Neural cell (in vitro differentiated cells): ENCODE results near the gene ZNF366. TPM values are rescaled to one million over a fixed set of nuclear protein-coding genes. Genes with fewer than 3 reads are reported as not detected.

Experiments
- H2AFZ ChIP-seq: fragments of 200-600, 300-800 bp; sonication (generic), shearing (Covaris generic); 2 replicates; pipeline ENCODE4 v1.6.0; 2014; ENCODE audit warnings: low read depth, mild to moderate bottlenecking, antibody characterized with exemption, low read length, moderate library complexity
- H3F3A ChIP-seq: fragments of 200-600 bp; shearing (Covaris generic); 2 replicates; pipeline ENCODE4 v1.6.1; 2016; ENCODE audit warnings: mild to moderate bottlenecking, moderate library complexity, mixed read lengths, antibody characterized with exemption, low read length; ENCODE audit not compliant: insufficient read depth, poor library complexity, severe bottlenecking
- H3K27ac ChIP-seq: fragments of 200-600, 300-800 bp; sonication (generic), shearing (Covaris generic); 2 replicates; pipeline ENCODE4 v1.5.1; 2014; ENCODE audit warnings: mild to moderate bottlenecking, low read length, moderate library complexity
- H3K27me3 ChIP-seq: fragments of 300-800, 200-600 bp; sonication (generic), shearing (Covaris generic); 2 replicates; pipeline ENCODE4 v1.6.0; 2014; ENCODE audit warnings: mild to moderate bottlenecking, low read depth, low read length, moderate library complexity; ENCODE audit not compliant: insufficient read depth
- H3K36me3 ChIP-seq: fragments of 300-800, 200-600 bp; sonication (generic), shearing (Covaris generic); 2 replicates; pipeline ENCODE4 v1.5.1; 2014; ENCODE audit warnings: mild to moderate bottlenecking, antibody characterized with exemption, low read length, moderate library complexity; ENCODE audit not compliant: insufficient read depth
- H3K4me2 ChIP-seq: fragments of 300-800, 200-600 bp; sonication (generic), shearing (Covaris generic); 2 replicates; pipeline ENCODE4 v1.6.0; 2014; ENCODE audit warnings: mild to moderate bottlenecking, low read length
- H3K4me3 ChIP-seq: fragments of 300-800, 200-600 bp; sonication (generic), shearing (Covaris generic); 2 replicates; pipeline ENCODE4 v1.5.1; 2014; ENCODE audit warnings: mild to moderate bottlenecking, low read length, moderate library complexity
- H3K79me2 ChIP-seq: fragments of 200-600 bp; shearing (Covaris generic); replicated peaks from 2 replicates; pipeline ENCODE4 v1.6.0; 2014; ENCODE audit warnings: mild to moderate bottlenecking, low read length, moderate library complexity; ENCODE audit not compliant: insufficient read depth
- H3K9ac ChIP-seq: fragments of 300-800, 200-600 bp; sonication (generic), shearing (Covaris generic); 2 replicates; pipeline ENCODE4 v1.6.1; 2016; ENCODE audit warnings: mild to moderate bottlenecking, low read length, mixed read lengths
- H3K9me2 ChIP-seq: fragments of 200-600 bp; shearing (Covaris generic); 2 replicates; pipeline ENCODE4 v1.6.1; 2016; ENCODE audit warnings: mild to moderate bottlenecking, low read length, mixed read lengths; ENCODE audit not compliant: insufficient read depth
- H3K9me3 ChIP-seq: fragments of 200-600, 300-800 bp; sonication (generic), shearing (Covaris generic); 2 replicates; pipeline ENCODE4 v1.6.1; 2016; ENCODE audit warnings: mild to moderate bottlenecking, mixed run types, low read length, moderate library complexity, mixed read lengths
- H4K20me1 ChIP-seq: fragments of 200-600 bp; shearing (Covaris generic); 2 replicates; pipeline ENCODE4 v1.6.1; 2016; ENCODE audit warnings: mild to moderate bottlenecking, mixed run types; ENCODE audit not compliant: insufficient read depth
- EP300 ChIP-seq: fragments of 450-650 bp; conservative IDR thresholded peaks from 2 replicates; pipeline ENCODE4 v1.6.1; 2014; ENCODE audit warnings: antibody characterized with exemption, mild to moderate bottlenecking, moderate library complexity; ENCODE audit not compliant: poor library complexity, severe bottlenecking
- EZH2 ChIP-seq: fragments of 200-600, 300-800 bp; shearing (Covaris generic), sonication (generic); IDR thresholded peaks from 2 replicates; pipeline ENCODE4 v1.6.1; 2014; ENCODE audit warnings: antibody characterized with exemption, low read length, borderline replicate concordance, mild to moderate bottlenecking; ENCODE audit not compliant: insufficient read depth, poor library complexity, severe bottlenecking
- MXI1 ChIP-seq: fragments of 450-650 bp; conservative IDR thresholded peaks from 2 replicates; pipeline ENCODE4 v1.6.1; 2014; ENCODE audit warnings: antibody characterized with exemption, mild to moderate bottlenecking; ENCODE audit not compliant: poor library complexity, severe bottlenecking
- POLR2AphosphoS5 ChIP-seq: IDR thresholded peaks from 2 replicates; pipeline ENCODE4 v1.6.1; 2012
- RAD21 ChIP-seq: fragments of 450-650 bp; conservative IDR thresholded peaks from 2 replicates; pipeline ENCODE4 v1.6.1; 2014; ENCODE audit warnings: antibody characterized with exemption, mild to moderate bottlenecking, moderate library complexity
- SMC3 ChIP-seq: fragments of 450-650 bp; conservative IDR thresholded peaks from 2 replicates; pipeline ENCODE4 v1.6.1; 2014; ENCODE audit warnings: antibody characterized with exemption, mild to moderate bottlenecking, moderate library complexity; ENCODE audit not compliant: poor library complexity
- TAF1 ChIP-seq: IDR thresholded peaks from 2 replicates; pipeline ENCODE4 v1.6.1; 2012; ENCODE audit warnings: low read depth
- polyA plus RNA-seq: library from polyadenylated mRNA; depleted of rRNA; stranded (reverse); fragments of >200 nt; gene quantifications from 2 replicates; pipeline ENCODE4 v1.2.3, GENCODE V29; 2014
- TF ChIP-seq, protein P1 (sequence below): IDR thresholded peaks from 2 replicates; pipeline ENCODE4 v1.6.1; 2012; ENCODE audit warnings: borderline replicate concordance
- TF ChIP-seq, protein P2 (sequence below): fragments of 450-650 bp; IDR thresholded peaks from 2 replicates; pipeline ENCODE4 v1.5.1; 2014; ENCODE audit warnings: antibody characterized with exemption, mild to moderate bottlenecking, moderate library complexity; ENCODE audit not compliant: poor library complexity, severe bottlenecking

The ZNF366 gene
- polyA plus RNA-seq, 1 donor from 2014 or later: not detected

DNA sequence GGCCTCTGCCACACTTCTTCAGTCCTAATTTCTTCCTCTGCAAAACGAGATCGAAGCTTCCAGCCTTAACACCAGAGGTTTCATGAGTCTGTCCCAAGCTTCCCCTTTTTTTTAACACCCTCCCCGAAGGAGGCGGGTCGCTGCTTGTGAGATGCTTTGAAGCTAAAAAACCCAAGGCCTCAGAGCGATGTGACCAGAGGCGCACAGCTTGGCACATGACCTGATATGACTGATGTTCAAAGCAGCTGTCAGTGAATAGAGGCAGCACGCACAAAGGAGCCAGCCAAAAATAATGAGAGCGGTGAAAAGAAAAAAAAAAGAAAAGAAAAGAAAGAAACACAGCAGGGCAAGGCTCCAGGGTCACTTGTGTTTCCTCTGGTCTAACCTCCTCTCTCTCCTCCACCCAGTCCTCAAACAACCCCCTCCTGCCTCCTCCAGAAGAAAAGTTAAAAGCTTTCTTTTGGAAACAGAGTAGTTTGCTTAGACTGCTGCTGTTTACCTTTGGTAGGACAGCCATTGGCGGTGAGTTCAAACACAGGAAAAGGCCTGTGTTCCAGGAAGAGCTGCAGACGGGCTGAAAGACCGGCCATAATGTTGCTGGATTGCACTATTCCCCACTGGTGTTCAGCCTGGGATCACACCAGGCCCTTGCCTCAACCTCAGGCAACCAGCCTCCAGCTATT is 10.9 kb upstream of the ZNF366 start:
- H3K79me2 ChIP-seq: no peaks in the 10 kb centered on the region
- no peak overlapping the region for H3K4me3 ChIP-seq
- no peak overlapping the region for H2AFZ ChIP-seq
- no peaks in the 10 kb centered on the region for H3K9me2 ChIP-seq
- TF ChIP-seq RAD21: no peak
- no peak for TF ChIP-seq POLR2AphosphoS5
- no peak for TF ChIP-seq EP300
- TF ChIP-seq, protein P1, sequence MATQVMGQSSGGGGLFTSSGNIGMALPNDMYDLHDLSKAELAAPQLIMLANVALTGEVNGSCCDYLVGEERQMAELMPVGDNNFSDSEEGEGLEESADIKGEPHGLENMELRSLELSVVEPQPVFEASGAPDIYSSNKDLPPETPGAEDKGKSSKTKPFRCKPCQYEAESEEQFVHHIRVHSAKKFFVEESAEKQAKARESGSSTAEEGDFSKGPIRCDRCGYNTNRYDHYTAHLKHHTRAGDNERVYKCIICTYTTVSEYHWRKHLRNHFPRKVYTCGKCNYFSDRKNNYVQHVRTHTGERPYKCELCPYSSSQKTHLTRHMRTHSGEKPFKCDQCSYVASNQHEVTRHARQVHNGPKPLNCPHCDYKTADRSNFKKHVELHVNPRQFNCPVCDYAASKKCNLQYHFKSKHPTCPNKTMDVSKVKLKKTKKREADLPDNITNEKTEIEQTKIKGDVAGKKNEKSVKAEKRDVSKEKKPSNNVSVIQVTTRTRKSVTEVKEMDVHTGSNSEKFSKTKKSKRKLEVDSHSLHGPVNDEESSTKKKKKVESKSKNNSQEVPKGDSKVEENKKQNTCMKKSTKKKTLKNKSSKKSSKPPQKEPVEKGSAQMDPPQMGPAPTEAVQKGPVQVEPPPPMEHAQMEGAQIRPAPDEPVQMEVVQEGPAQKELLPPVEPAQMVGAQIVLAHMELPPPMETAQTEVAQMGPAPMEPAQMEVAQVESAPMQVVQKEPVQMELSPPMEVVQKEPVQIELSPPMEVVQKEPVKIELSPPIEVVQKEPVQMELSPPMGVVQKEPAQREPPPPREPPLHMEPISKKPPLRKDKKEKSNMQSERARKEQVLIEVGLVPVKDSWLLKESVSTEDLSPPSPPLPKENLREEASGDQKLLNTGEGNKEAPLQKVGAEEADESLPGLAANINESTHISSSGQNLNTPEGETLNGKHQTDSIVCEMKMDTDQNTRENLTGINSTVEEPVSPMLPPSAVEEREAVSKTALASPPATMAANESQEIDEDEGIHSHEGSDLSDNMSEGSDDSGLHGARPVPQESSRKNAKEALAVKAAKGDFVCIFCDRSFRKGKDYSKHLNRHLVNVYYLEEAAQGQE: no peak
- TF ChIP-seq EZH2: no peak
- TF ChIP-seq, protein P2, sequence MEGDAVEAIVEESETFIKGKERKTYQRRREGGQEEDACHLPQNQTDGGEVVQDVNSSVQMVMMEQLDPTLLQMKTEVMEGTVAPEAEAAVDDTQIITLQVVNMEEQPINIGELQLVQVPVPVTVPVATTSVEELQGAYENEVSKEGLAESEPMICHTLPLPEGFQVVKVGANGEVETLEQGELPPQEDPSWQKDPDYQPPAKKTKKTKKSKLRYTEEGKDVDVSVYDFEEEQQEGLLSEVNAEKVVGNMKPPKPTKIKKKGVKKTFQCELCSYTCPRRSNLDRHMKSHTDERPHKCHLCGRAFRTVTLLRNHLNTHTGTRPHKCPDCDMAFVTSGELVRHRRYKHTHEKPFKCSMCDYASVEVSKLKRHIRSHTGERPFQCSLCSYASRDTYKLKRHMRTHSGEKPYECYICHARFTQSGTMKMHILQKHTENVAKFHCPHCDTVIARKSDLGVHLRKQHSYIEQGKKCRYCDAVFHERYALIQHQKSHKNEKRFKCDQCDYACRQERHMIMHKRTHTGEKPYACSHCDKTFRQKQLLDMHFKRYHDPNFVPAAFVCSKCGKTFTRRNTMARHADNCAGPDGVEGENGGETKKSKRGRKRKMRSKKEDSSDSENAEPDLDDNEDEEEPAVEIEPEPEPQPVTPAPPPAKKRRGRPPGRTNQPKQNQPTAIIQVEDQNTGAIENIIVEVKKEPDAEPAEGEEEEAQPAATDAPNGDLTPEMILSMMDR: no peak
- TF ChIP-seq MXI1: no peak
- no peak for TF ChIP-seq SMC3
- TF ChIP-seq TAF1: no peak
- H3K27me3 ChIP-seq: no peaks in the 10 kb centered on the region
- H3K27ac ChIP-seq: no peak overlapping the region
- no peak overlapping the region for H3K9ac ChIP-seq
- no peaks in the 10 kb centered on the region for H3K9me3 ChIP-seq
- H3F3A ChIP-seq: no peaks in the 10 kb centered on the region
- H3K4me2 ChIP-seq: no peak overlapping the region
- H3K36me3 ChIP-seq: no peaks in the 10 kb centered on the region
- H4K20me1 ChIP-seq: no peaks in the 10 kb centered on the region

DNA sequence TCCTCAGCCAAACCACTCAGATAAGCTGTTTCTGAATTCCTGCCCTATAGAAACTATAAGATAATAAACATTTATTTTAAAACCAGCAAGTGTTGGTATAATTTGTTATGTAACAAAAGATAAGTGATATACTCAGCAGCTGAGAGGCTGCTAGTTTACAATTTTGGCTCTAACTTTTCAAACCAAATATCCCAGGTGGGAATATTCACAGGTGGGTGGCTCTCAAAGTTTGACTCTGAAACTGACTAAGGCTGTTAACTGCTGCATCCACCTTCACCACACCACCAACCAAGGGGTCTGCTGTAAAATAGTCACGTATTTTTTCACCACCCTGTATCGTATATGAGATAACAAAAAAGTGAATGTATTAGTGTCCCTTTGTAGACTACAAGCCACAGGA is 9.7 kb upstream of the ZNF366 start:
- Histone ChIP-seq H4K20me1 (no peaks in the 10 kb centered on the region), H3K9me3 (no peaks in the 10 kb centered on the region), H3F3A (no peaks in the 10 kb centered on the region), H3K9me2 (no peaks in the 10 kb centered on the region), H3K36me3 (no peaks in the 10 kb centered on the region), H3K4me3 (no peak overlapping the region), H3K79me2 (no peaks in the 10 kb centered on the region), H3K27me3 (no peaks in the 10 kb centered on the region), H3K4me2 (no peak overlapping the region), H3K9ac (no peak overlapping the region), H2AFZ (no peak overlapping the region), H3K27ac (no peak overlapping the region)
- TF ChIP-seq RAD21: no peak
- no peak for TF ChIP-seq TAF1
